GM06990 (cell line): ENCODE results near the gene HOXB1.

Experiments
- DNase-seq: peaks from one replicate; pipeline ENCODE4 v3.0.0-alpha.2; 2011; ENCODE audit not compliant: insufficient read length; ENCODE audit errors: extremely low read depth
- H3K27me3 ChIP-seq: replicated peaks from 2 replicates; pipeline ENCODE4 v1.6.0; 2011; ENCODE audit warnings: low read length; ENCODE audit not compliant: control insufficient read depth, insufficient read depth
- H3K36me3 ChIP-seq: 2 replicates; pipeline ENCODE4 v1.5.1; 2011; ENCODE audit warnings: low read length; ENCODE audit not compliant: control insufficient read depth, insufficient read depth
- H3K4me3 ChIP-seq: replicated peaks from 2 replicates; pipeline ENCODE4 v1.5.1; 2011; ENCODE audit warnings: low read depth, mild to moderate bottlenecking, control low read depth, low read length
- CTCF ChIP-seq: IDR thresholded peaks from 2 replicates; pipeline ENCODE4 v1.5.1; 2011; ENCODE audit warnings: low read length, control low read depth, mild to moderate bottlenecking, inconsistent platforms; ENCODE audit not compliant: insufficient read depth, poor library complexity, severe bottlenecking

HOXB1 gene

DNA sequence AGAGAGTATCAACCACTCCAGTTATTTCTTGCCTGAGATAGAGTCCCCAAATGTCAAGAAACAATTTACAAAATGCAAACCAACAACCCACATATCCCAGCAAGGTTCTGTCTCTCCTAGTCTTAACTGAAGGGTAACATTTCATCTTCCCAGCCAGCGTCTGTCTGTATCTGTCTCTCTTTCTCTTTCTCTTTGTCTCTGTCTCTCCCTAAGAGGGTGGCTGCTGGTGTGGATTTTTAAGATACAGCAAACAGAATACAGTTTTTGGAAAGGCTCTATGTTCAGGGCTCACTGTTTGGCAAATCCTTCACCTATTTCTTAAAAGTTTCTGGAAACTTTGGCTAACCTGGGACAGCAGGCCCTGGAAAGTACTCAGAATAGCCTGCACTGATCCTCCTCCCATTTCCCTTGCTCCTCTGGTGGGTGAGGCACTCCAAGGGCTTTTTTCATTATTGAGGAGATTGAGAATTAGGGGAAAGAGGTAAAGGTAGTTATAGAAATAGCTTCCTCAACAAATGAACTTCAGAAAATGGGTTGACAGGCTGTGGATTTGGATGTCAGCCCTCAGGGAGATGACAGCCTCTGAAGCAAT is 41.1 kb upstream of the HOXB1 start:
- H3K36me3 ChIP-seq: no peaks in the 10 kb centered on the region
- no peaks in the 10 kb centered on the region for H3K27me3 ChIP-seq
- DNase-seq: no peak
- H3K4me3 ChIP-seq: no peak overlapping the region
- no peak for TF ChIP-seq CTCF

GRCh38 chr17:48571024-48571818 is 40.4 kb upstream of the HOXB1 start:
- H3K4me3 ChIP-seq: no peak overlapping the region
- no peak for DNase-seq
- H3K27me3 ChIP-seq: no peaks in the 10 kb centered on the region
- no peak for TF ChIP-seq CTCF
- no peaks in the 10 kb centered on the region for H3K36me3 ChIP-seq

GRCh38 chr17:48570325-48571023 is 39.7 kb upstream of the HOXB1 start:
- H3K27me3 ChIP-seq: no peaks in the 10 kb centered on the region
- H3K4me3 ChIP-seq: no peak overlapping the region
- no peak for TF ChIP-seq CTCF
- no peaks in the 10 kb centered on the region for H3K36me3 ChIP-seq
- no peak for DNase-seq

- no peaks in the 10 kb centered on the region for H3K36me3 ChIP-seq
- H3K4me3 ChIP-seq: no peak overlapping the region
- TF ChIP-seq CTCF: no peak
- DNase-seq: no peak
- H3K27me3 ChIP-seq: no peaks in the 10 kb centered on the region
Measured at GRCh38 chr17:48569674-48570324, 39.0 kb upstream of the HOXB1 start.

DNA sequence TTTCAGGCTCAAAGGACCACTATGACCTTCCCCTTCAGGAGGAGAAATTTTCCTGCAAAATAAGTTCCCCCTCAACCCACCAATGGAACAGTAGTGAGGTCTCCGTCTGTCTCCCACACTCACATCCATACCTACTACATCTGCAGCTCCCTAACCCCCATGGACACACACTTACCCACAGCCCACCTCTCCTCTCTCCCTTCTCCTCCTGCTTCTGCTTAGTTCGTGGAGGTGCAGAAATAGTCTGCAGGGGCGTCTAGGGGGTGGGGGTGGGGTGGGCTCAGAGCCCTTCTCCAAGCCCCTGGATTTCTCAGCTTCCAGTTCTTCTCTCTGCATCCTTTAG is 38.4 kb upstream of the HOXB1 start:
- no peak for TF ChIP-seq CTCF
- DNase-seq: no peak
- H3K36me3 ChIP-seq: no peaks in the 10 kb centered on the region
- H3K27me3 ChIP-seq: no peaks in the 10 kb centered on the region
- no peak overlapping the region for H3K4me3 ChIP-seq
